K562 (cell line): ENCODE measurements around the gene FBXW8. TPM values are rescaled to one million over a fixed set of nuclear protein-coding genes. Genes with fewer than 3 reads are reported as not detected.
A peak's percentile ranks its signal among the peaks of the same experiment; 100 is the strongest.

Source experiments
- ATF4 ChIP-seq: fragments of 450-650 bp; formaldehyde crosslinking; IDR thresholded peaks from 2 replicates; pipeline ENCODE4 v1.4.0; 2022; ENCODE audit warnings: mild to moderate bottlenecking, moderate library complexity
- JUND ChIP-seq, 2 experiments: IDR thresholded peaks; 2 replicates in 1 of 2; 3 replicates in 1 of 2; pipeline ENCODE4 v1.6.1; 2011; ENCODE audit warnings: borderline replicate concordance in 2 of 2, low read depth in 2 of 2, low read length in 2 of 2, improper control_type of control experiment in 1 of 2, missing biosample characterization in 1 of 2, missing genetic modification characterization in 1 of 2, missing genetic modification reagents in 1 of 2
- KLF1 ChIP-seq: fragments of 450-650 bp; IDR thresholded peaks from 2 replicates; pipeline ENCODE4 v1.6.1; 2016; ENCODE audit warnings: missing genetic modification characterization, missing compliant biosample characterization
- THAP12 ChIP-seq: fragments of 250-450 bp; sonication (Bioruptor Pico); IDR thresholded peaks from 2 replicates; pipeline ENCODE4 v1.9.0; 2021; ENCODE audit warnings: mild to moderate bottlenecking, inconsistent platforms
- ZNF324 ChIP-seq: fragments of 250-450 bp; sonication (Bioruptor Pico); IDR thresholded peaks from 2 replicates; pipeline ENCODE4 v1.4.0; 2020; ENCODE audit warnings: mild to moderate bottlenecking
- ZNF589 ChIP-seq: fragments of 200-800 bp; sonication (Bioruptor generic); IDR thresholded peaks from 2 replicates; pipeline ENCODE4 v1.6.1; 2016; ENCODE audit warnings: low read depth, missing genetic modification characterization, missing compliant biosample characterization
- ZNF696 ChIP-seq: fragments of 250-450 bp; sonication (Bioruptor Pico); conservative IDR thresholded peaks from 2 replicates; pipeline ENCODE4 v1.4.0; 2020; ENCODE audit warnings: mild to moderate bottlenecking, moderate library complexity
- polyA plus RNA-seq, 8 experiments: library from polyadenylated mRNA; depleted of rRNA in 4 of 8; stranded (reverse) in 5 of 8; unstranded in 3 of 8; fragments of >200 nt; fragmentation: Nextera tagmentation in 2 of 8; fragmentation: Illumina TruSeq in 1 of 8; extraction: Ambion mirVana in 2 of 8; extraction: Trizol in 1 of 8; gene quantifications; 2 replicates each; pipeline versions ENCODE4 v1.2.1 to v1.2.3, GENCODE V29; 2011 to 2014; ENCODE audit warnings: inconsistent platforms in 1 of 8, missing spikeins in 1 of 8
- total RNA-seq, 7 experiments: library from RNA; depleted of rRNA in 6 of 7; stranded (reverse); fragments of >200 nt in 6 of 7; fragmentation: Illumina TruSeq in 2 of 7; extraction: Trizol in 2 of 7; gene quantifications; 2 replicates each; pipeline versions ENCODE4 v1.2.1 to v1.2.3, GENCODE V29; 2011 to 2021; ENCODE audit warnings: low replicate concordance in 1 of 7
- TF ChIP-seq, protein P1 (sequence below): fragments of 450-650 bp; IDR thresholded peaks from 2 replicates; pipeline ENCODE4 v1.6.1; 2017; ENCODE audit warnings: mild to moderate bottlenecking, moderate library complexity
- TF ChIP-seq, protein P2 (sequence below), 2 experiments: fragments of 450-650 bp; formaldehyde crosslinking in 1 of 2; IDR thresholded peaks; 2 replicates each; pipeline versions ENCODE4 v1.4.0 to v1.6.1; 2014 to 2020; ENCODE audit warnings: mild to moderate bottlenecking in 2 of 2, borderline replicate concordance in 1 of 2, low read depth in 1 of 2
- TF ChIP-seq, protein P3 (sequence below): fragments of 250-450 bp; sonication (Bioruptor Pico); IDR thresholded peaks from 2 replicates; pipeline ENCODE4 v1.5.0; 2021

FBXW8 gene
- total and polyA plus RNA-seq, 9 of the 15 experiments (the other 6 are each of a cell fraction or from before 2014, with no cell fraction given): 0.58 to 8.3 (median 4.4) TPM

DNA sequence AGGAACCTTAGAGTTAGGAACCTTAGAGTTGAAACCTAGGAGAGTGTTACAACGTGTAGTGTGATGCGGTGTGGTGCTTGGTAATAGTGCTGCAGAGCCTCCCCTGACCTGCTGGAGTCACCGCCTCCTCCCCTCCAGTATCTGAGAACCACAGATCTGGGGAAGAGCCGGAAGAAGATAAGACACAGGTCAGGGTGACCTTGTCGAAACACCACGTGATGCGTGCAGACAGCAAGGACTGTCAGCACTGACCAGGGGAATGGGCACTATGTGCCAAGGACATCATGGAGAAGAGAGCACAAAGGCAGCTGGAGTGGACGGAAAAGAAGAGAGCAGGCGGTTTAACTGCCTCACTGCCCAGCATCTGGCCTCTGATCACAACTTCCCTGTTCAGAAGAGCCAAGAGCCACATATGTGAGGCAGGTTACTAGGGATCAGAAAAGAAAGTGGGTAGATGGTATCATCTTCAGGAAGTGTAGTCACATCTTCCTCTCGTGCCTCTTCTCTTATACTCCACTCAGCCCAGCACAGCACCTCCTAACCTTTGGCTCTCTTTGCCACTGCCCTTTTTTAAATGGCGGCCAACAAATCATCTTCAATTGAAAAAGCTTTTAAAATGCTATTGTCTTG lies 94.8 kb downstream of the FBXW8 start (continued):
- no peak for TF ChIP-seq THAP12 (CRISPR knock-in tag)
- TF ChIP-seq KLF1 (tag): peak; percentile 50; the same call in 1 of the 2 replicates
- no peak for TF ChIP-seq ATF4 (CRISPR knock-in tag)
- TF ChIP-seq ZNF324 (CRISPR knock-in tag): 0 out of 2 replicates have a peak, but pooled peaks have one; percentile 23
- no peak for TF ChIP-seq ZNF696 (CRISPR knock-in tag)
- peak; percentile 57 for TF ChIP-seq JUND (IDR thresholded peaks at IDR 0.05; ENCODE audit: borderline replicate concordance, low read depth, low read length)
- TF ChIP-seq JUND (tag; IDR thresholded peaks at IDR 0.05; ENCODE audit: borderline replicate concordance, low read depth, low read length): peak; percentile 45; the same call in 1 of the 3 replicates
- TF ChIP-seq, protein P1, sequence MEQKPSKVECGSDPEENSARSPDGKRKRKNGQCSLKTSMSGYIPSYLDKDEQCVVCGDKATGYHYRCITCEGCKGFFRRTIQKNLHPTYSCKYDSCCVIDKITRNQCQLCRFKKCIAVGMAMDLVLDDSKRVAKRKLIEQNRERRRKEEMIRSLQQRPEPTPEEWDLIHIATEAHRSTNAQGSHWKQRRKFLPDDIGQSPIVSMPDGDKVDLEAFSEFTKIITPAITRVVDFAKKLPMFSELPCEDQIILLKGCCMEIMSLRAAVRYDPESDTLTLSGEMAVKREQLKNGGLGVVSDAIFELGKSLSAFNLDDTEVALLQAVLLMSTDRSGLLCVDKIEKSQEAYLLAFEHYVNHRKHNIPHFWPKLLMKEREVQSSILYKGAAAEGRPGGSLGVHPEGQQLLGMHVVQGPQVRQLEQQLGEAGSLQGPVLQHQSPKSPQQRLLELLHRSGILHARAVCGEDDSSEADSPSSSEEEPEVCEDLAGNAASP: no peak
- TF ChIP-seq, protein P2, sequence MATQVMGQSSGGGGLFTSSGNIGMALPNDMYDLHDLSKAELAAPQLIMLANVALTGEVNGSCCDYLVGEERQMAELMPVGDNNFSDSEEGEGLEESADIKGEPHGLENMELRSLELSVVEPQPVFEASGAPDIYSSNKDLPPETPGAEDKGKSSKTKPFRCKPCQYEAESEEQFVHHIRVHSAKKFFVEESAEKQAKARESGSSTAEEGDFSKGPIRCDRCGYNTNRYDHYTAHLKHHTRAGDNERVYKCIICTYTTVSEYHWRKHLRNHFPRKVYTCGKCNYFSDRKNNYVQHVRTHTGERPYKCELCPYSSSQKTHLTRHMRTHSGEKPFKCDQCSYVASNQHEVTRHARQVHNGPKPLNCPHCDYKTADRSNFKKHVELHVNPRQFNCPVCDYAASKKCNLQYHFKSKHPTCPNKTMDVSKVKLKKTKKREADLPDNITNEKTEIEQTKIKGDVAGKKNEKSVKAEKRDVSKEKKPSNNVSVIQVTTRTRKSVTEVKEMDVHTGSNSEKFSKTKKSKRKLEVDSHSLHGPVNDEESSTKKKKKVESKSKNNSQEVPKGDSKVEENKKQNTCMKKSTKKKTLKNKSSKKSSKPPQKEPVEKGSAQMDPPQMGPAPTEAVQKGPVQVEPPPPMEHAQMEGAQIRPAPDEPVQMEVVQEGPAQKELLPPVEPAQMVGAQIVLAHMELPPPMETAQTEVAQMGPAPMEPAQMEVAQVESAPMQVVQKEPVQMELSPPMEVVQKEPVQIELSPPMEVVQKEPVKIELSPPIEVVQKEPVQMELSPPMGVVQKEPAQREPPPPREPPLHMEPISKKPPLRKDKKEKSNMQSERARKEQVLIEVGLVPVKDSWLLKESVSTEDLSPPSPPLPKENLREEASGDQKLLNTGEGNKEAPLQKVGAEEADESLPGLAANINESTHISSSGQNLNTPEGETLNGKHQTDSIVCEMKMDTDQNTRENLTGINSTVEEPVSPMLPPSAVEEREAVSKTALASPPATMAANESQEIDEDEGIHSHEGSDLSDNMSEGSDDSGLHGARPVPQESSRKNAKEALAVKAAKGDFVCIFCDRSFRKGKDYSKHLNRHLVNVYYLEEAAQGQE (IDR thresholded peaks at IDR 0.05; ENCODE audit: borderline replicate concordance): peak; percentile 34; the same call in 1 of the 2 replicates
- TF ChIP-seq, protein P2 (CRISPR knock-in tag; IDR thresholded peaks at IDR 0.05; ENCODE audit: low read depth): no peak; the same call in 1 of the 2 replicates
- TF ChIP-seq ZNF589 (CRISPR knock-in tag): no peak
- TF ChIP-seq, protein P3, sequence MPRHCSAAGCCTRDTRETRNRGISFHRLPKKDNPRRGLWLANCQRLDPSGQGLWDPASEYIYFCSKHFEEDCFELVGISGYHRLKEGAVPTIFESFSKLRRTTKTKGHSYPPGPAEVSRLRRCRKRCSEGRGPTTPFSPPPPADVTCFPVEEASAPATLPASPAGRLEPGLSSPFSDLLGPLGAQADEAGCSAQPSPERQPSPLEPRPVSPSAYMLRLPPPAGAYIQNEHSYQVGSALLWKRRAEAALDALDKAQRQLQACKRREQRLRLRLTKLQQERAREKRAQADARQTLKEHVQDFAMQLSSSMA (CRISPR knock-in tag): no peak
